NCI-H1092 (cell line): ENCODE results near the gene ACBD6.

ENCODE experiments used
- DNase-seq: peaks from one replicate; lab custom pipeline; 2025; lab: John Stamatoyannopoulos, UW

Gene ACBD6

GRCh38 chr1:180241716-180242544, 260.4 kb downstream of the ACBD6 start:
- DNase-seq: no peak

- DNase-seq: no peak
Observed at GRCh38 chr1:180239145-180240096, 263.0 kb downstream of the ACBD6 start.

- DNase-seq: no peak
Observed at GRCh38 chr1:180238675-180239074, 263.7 kb downstream of the ACBD6 start.
